Measurements from ENCODE around the gene BTBD17. TPM values are rescaled to one million over a fixed set of nuclear protein-coding genes. Genes with fewer than 3 reads are reported as not detected.

BTBD17 gene
- total and polyA plus RNA-seq, 10 of the 15 experiments (the other 5 are each of a cell fraction or from before 2014, with no cell fraction given): not detected

GRCh38 chr17:74330446-74330845 lies 31.2 kb downstream of the BTBD17 start (continued):
- no peak for TF ChIP-seq ZBTB40 (IDR thresholded peaks at IDR 0.05; ENCODE audit: borderline replicate concordance)
- TF ChIP-seq MLLT1 (IDR thresholded peaks at IDR 0.05): no peak
- no peak for TF ChIP-seq CREB1 (IDR thresholded peaks at IDR 0.05; ENCODE audit: low read depth)
- TF ChIP-seq TCF3 (IDR thresholded peaks at IDR 0.05; ENCODE audit: borderline replicate concordance, insufficient read depth, low read depth, low read length): no peak
- no peak for TF ChIP-seq BRCA1 (IDR thresholded peaks at IDR 0.05; ENCODE audit: low read depth, low read length)
- no peak for TF ChIP-seq POU2F2 (IDR thresholded peaks at IDR 0.05; ENCODE audit: borderline replicate concordance, low read depth, low read length)

- Histone ChIP-seq H3K9ac (ENCODE audit: control insufficient read depth, insufficient read depth, low read length) (no peak overlapping the region), H3K4me2 (ENCODE audit: control insufficient read depth, insufficient read depth) (no peak overlapping the region), H3K79me2 (ENCODE audit: control insufficient read depth, insufficient read depth, low read length) (no peaks in the 10 kb centered on the region), H3K27ac (ENCODE audit: control insufficient read depth, insufficient read depth) (no peak overlapping the region), H3K4me1 (ENCODE audit: control insufficient read depth, insufficient read depth, low read length) (no peaks in the 10 kb centered on the region), H3K4me3 (no peak overlapping the region), H2AFZ (ENCODE audit: control insufficient read depth, low read depth, low read length) (no peak overlapping the region), H3K9me3 (replicated peaks; ENCODE audit: control insufficient read depth, insufficient read depth, low read length) (no peaks in the 10 kb centered on the region), H3K27me3 (replicated peaks in 1 of 2; ENCODE audit: control insufficient read depth in 2 of 2, insufficient read depth in 2 of 2, low read length in 1 of 2) (peaks cover 4% of the 10 kb centered on the region in 2 experiments; a peak in 3 of 4 replicates), H4K20me1 (ENCODE audit: control insufficient read depth, insufficient read depth) (no peaks in the 10 kb centered on the region), H3K36me3 (ENCODE audit: control insufficient read depth in 2 of 2, insufficient read depth in 2 of 2, low read length in 1 of 2) (no peaks in the 10 kb centered on the region)
- ChIA-PET CTCF (no interaction called here), RAD21 (ENCODE audit: unreplicated experiment) (no interaction called here), SMC1A (ENCODE audit: uncharacterized antibody, unreplicated experiment) (no interaction called here), POLR2A (no interaction called here)
- FAIRE-seq: no peak
- BruUV-seq (replicated peaks): no TSS peak
- intact Hi-C loops (cut with micrococcal nuclease; ENCODE audit: unreplicated experiment): no loop called here
- no peak for DNase-seq (ENCODE audit: low read depth, low spot score)
- no peak for ATAC-seq
- no peak for TF ChIP-seq BACH1 (IDR thresholded peaks at IDR 0.05; ENCODE audit: borderline replicate concordance)
- TF ChIP-seq HCFC1 (IDR thresholded peaks at IDR 0.05; ENCODE audit: low read length): no peak
- TF ChIP-seq EP300 (IDR thresholded peaks at IDR 0.05; ENCODE audit: borderline replicate concordance in 1 of 2, control insufficient read depth in 1 of 2, low read depth in 2 of 2, low read length in 2 of 2): no peak
- no peak for TF ChIP-seq NR2F1 (conservative IDR thresholded peaks at IDR 0.05)
- TF ChIP-seq MEF2B (IDR thresholded peaks at IDR 0.05; ENCODE audit: partially characterized antibody, poor library complexity, severe bottlenecking): no peak
- no peak for TF ChIP-seq REST (IDR thresholded peaks at IDR 0.05; ENCODE audit: low read depth, low read length)
- no peak for TF ChIP-seq SMC3 (IDR thresholded peaks at IDR 0.05; ENCODE audit: borderline replicate concordance, low read length)
- in situ Hi-C loops (cut with MboI): no loop called here
- WGBS (ENCODE audit: insufficient coverage, insufficient replicate concordance, low lambda C conversion rate, missing lambda C conversion rate): 0% methylated on average over 3 of the region's 3 CpGs
These were observed 32.3 kb downstream of the BTBD17 start for GRCh38 chr17:74329378-74329777.

All from GM12878 (cell line).